GM19372 (cell line): Measurements from ENCODE around the gene GNAT1.

Source experiments
- ATAC-seq: cut with Tn5 transposase; IDR thresholded peaks from one replicate; pipeline ENCODE4 v1.9.1; 2021; ENCODE audit warnings: mild to moderate bottlenecking, low read depth, moderate library complexity; ENCODE audit not compliant: unreplicated experiment

The GNAT1 gene

GRCh38 chr3:50174947-50175524 is 16.4 kb upstream of the GNAT1 start:
- ATAC-seq = no peak

- no peak for ATAC-seq
Observed at GRCh38 chr3:50177346-50177745, 14.1 kb upstream of the GNAT1 start.

GRCh38 chr3:50179710-50180109 is 11.7 kb upstream of the GNAT1 start:
- no peak for ATAC-seq

- no peak for ATAC-seq
Observed at GRCh38 chr3:50181985-50182384, 9.4 kb upstream of the GNAT1 start.

- no peak for ATAC-seq
Observed at GRCh38 chr3:50182533-50183099, 8.8 kb upstream of the GNAT1 start.

- no peak for ATAC-seq
Observed at GRCh38 chr3:50183755-50184154, 7.7 kb upstream of the GNAT1 start.

GRCh38 chr3:50184242-50184978 is 7.0 kb upstream of the GNAT1 start:
- ATAC-seq = no peak

GRCh38 chr3:50185230-50185629 is 6.2 kb upstream of the GNAT1 start:
- ATAC-seq = no peak

GRCh38 chr3:50186096-50186495 is 5.3 kb upstream of the GNAT1 start:
- no peak for ATAC-seq

- no peak for ATAC-seq
Observed at GRCh38 chr3:50187750-50188149, 3.7 kb upstream of the GNAT1 start.

GRCh38 chr3:50189274-50189673 is 2.1 kb upstream of the GNAT1 start:
- ATAC-seq = no peak

- no peak for ATAC-seq
Observed at GRCh38 chr3:50189989-50190388, 1.4 kb upstream of the GNAT1 start.

GRCh38 chr3:50192124-50192523 is 714 bp downstream of the GNAT1 start:
- ATAC-seq = no peak

GRCh38 chr3:50192689-50193141 is 1.3 kb downstream of the GNAT1 start:
- ATAC-seq = no peak

- ATAC-seq = no peak
Observed at GRCh38 chr3:50193286-50193685, 1.9 kb downstream of the GNAT1 start.

- no peak for ATAC-seq
Observed at GRCh38 chr3:50193746-50194127, 2.3 kb downstream of the GNAT1 start.

GRCh38 chr3:50194128-50194902 is 2.9 kb downstream of the GNAT1 start:
- ATAC-seq = no peak

GRCh38 chr3:50194903-50195500 is 3.6 kb downstream of the GNAT1 start:
- ATAC-seq = no peak

GRCh38 chr3:50195501-50196252 is 4.3 kb downstream of the GNAT1 start:
- no peak for ATAC-seq

GRCh38 chr3:50196253-50196801 is 4.9 kb downstream of the GNAT1 start:
- ATAC-seq = no peak
